GM23248 (cell line): ENCODE measurements around the gene SELENOM. TPM values are rescaled to one million over a fixed set of nuclear protein-coding genes. Genes with fewer than 3 reads are reported as not detected.

Experiments used
- DNase-seq: peaks from one replicate; pipeline ENCODE4 v3.0.0-alpha.2; 2015
- H2AFZ ChIP-seq: fragments of 200-600 bp; sonication (generic); 2 replicates; pipeline ENCODE4 v1.6.1; 2016; ENCODE audit warnings: antibody characterized with exemption
- H3F3A ChIP-seq: fragments of 200-600 bp; sonication (generic); 2 replicates; pipeline ENCODE4 v1.6.1; 2016; ENCODE audit warnings: mild to moderate bottlenecking, antibody characterized with exemption, mixed run types; ENCODE audit not compliant: insufficient read depth
- H3K27ac ChIP-seq: fragments of 200-600 bp; sonication (generic); 2 replicates; pipeline ENCODE4 v1.5.1; 2016; ENCODE audit warnings: mild to moderate bottlenecking
- H3K27me3 ChIP-seq: fragments of 200-600 bp; sonication (generic); replicated peaks from 2 replicates; pipeline ENCODE4 v1.6.1; 2016; ENCODE audit warnings: mild to moderate bottlenecking; ENCODE audit not compliant: insufficient read depth
- H3K36me3 ChIP-seq: fragments of 200-600 bp; sonication (generic); 2 replicates; pipeline ENCODE4 v1.6.1; 2016; ENCODE audit warnings: low read depth, mild to moderate bottlenecking
- H3K4me1 ChIP-seq: fragments of 200-600 bp; sonication (generic); 2 replicates; pipeline ENCODE4 v1.6.1; 2016; ENCODE audit warnings: mild to moderate bottlenecking; ENCODE audit not compliant: insufficient read depth
- H3K4me2 ChIP-seq: fragments of 200-600 bp; sonication (generic); one replicate; pipeline ENCODE4 v1.6.1; 2016; ENCODE audit warnings: mild to moderate bottlenecking; ENCODE audit not compliant: unreplicated experiment
- H3K4me3 ChIP-seq: fragments of 200-600 bp; sonication (generic); 2 replicates; pipeline ENCODE4 v1.5.1; 2016; ENCODE audit warnings: mild to moderate bottlenecking
- H3K79me2 ChIP-seq: fragments of 200-600 bp; sonication (generic); 2 replicates; pipeline ENCODE4 v1.6.1; 2016; ENCODE audit warnings: mild to moderate bottlenecking; ENCODE audit not compliant: insufficient read depth
- H3K9ac ChIP-seq: fragments of 200-600 bp; sonication (generic); 2 replicates; pipeline ENCODE4 v1.6.1; 2016; ENCODE audit warnings: mild to moderate bottlenecking
- H3K9me2 ChIP-seq: fragments of 200-600 bp; sonication (generic); 2 replicates; pipeline ENCODE4 v1.6.1; 2016; ENCODE audit warnings: mixed run types, mild to moderate bottlenecking, moderate library complexity; ENCODE audit not compliant: insufficient read depth
- H3K9me3 ChIP-seq: fragments of 200-600 bp; sonication (generic); one replicate; pipeline ENCODE4 v1.6.1; 2017; ENCODE audit warnings: low read depth
- H4K20me1 ChIP-seq: fragments of 200-600 bp; sonication (generic); 2 replicates; pipeline ENCODE4 v1.6.0; 2016; ENCODE audit not compliant: insufficient read depth
- EZH2 ChIP-seq: fragments of 200-600 bp; sonication (generic); IDR thresholded peaks from 2 replicates; pipeline ENCODE4 v1.6.1; 2018; ENCODE audit warnings: antibody characterized with exemption, mild to moderate bottlenecking; ENCODE audit not compliant: insufficient read depth, poor library complexity, severe bottlenecking
- EZH2phosphoT487 ChIP-seq: fragments of 200-600 bp; sonication (generic); IDR thresholded peaks from 2 replicates; pipeline ENCODE4 v1.6.1; 2018; ENCODE audit warnings: antibody characterized with exemption, moderate library complexity, mild to moderate bottlenecking, low read depth; ENCODE audit not compliant: insufficient read depth
- WGBS, 2 experiments: methylation state at CpG; one replicate each; pipeline ENCODE4 v1.1.6; 2015 to 2017; ENCODE audit warnings: low lambda C conversion rate in 2 of 2, low coverage in 1 of 2; ENCODE audit errors: missing lambda C conversion rate in 2 of 2; 5-methylcytosine and 5-hydroxymethylcytosine counted together
- in situ Hi-C: fragments of 300-500 bp; cut with MboI; formaldehyde crosslinking; loops from 2 replicates; pipeline ENCODE4 v1.15.0; 2020
- polyA plus RNA-seq: library from polyadenylated mRNA; unstranded; fragments of >200 nt; fragmentation: Nextera tagmentation; extraction: Ambion mirVana; gene quantifications from 2 replicates; pipeline ENCODE4 v1.2.1, GENCODE V29; 2016
- total RNA-seq: library from RNA; depleted of rRNA; stranded (reverse); fragments of >200 nt; shearing (Covaris generic); gene quantifications from 2 replicates; pipeline ENCODE4 v1.2.3, GENCODE V29; 2014; rRNA removed

Gene SELENOM, protein sequence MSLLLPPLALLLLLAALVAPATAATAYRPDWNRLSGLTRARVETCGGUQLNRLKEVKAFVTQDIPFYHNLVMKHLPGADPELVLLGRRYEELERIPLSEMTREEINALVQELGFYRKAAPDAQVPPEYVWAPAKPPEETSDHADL
- total RNA-seq (216 and 268 TPM in 2 replicates), polyA plus RNA-seq (522 and 537 TPM in 2 replicates)

- Histone ChIP-seq H3K4me2 (peak within 1 kb of the TSS; percentile 94), H3K9ac (peak within 1 kb of the TSS; percentile 100), H4K20me1 (no peaks in the 10 kb centered on the region), H3K4me3 (peak within 1 kb of the TSS; percentile 90), H3K36me3 (peaks cover 7% of the 10 kb centered on the region; the same call in 1 of the 2 replicates), H3K79me2 (peaks cover 28% of the 10 kb centered on the region), H3K27ac (peak within 1 kb of the TSS; percentile 100), H3K4me1 (peaks cover 26% of the 10 kb centered on the region), H3F3A (peaks cover 42% of the 10 kb centered on the region), H3K9me3 (no peaks in the 10 kb centered on the region), H3K27me3 (no peaks in the 10 kb centered on the region), H2AFZ (peak within 1 kb of the TSS; percentile 96), H3K9me2 (no peaks in the 10 kb centered on the region)
- in situ Hi-C loops = no loop called here
- TF ChIP-seq EZH2phosphoT487 (no peak), EZH2 (no peak)
- peak; percentile 99 for DNase-seq
- WGBS, 2 experiments = 0 to 1% methylated on average over 39 to 67 of the region's 67 CpGs
Observed at GRCh38 chr22:31107178-31107893, at the start of gene SELENOM. Gene SELENOM, minus strand, starts transcription at chr22:31107568. Its CDS starts 63 bp downstream, at chr22:31107505.

DNA sequence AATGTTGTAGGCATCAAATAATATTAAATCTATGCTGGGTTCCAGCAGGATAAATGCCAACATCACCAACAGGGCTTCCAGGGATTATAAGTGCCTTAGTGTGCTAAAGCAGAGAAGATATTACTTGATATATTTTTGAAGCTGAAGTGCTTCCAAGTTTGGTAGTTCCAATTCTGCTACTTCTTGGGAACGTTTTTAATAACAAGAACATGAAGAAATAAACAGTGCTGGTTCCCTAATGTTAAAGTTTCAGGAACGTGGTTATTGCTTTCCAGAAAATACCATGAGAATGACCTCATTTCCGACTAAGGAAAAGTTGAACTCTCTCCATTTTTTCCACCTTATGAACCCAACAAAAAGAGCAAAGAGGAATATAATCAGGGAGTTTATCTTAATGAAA is 48.1 kb upstream of the SELENOM start:
- TF ChIP-seq EZH2phosphoT487 (no peak), EZH2 (no peak)
- Histone ChIP-seq H3K9me2 (no peaks in the 10 kb centered on the region), H3K9me3 (no peaks in the 10 kb centered on the region), H3K4me1 (peaks cover 10% of the 10 kb centered on the region), H3K79me2 (peaks cover 3% of the 10 kb centered on the region), H3K27me3 (no peaks in the 10 kb centered on the region), H3K27ac (peak overlapping the region; percentile 49), H2AFZ (peak overlapping the region; percentile 18), H4K20me1 (no peaks in the 10 kb centered on the region), H3K4me3 (peak overlapping the region; percentile 36; the same call in 1 of the 2 replicates), H3K36me3 (no peaks in the 10 kb centered on the region), H3F3A (peaks cover 7% of the 10 kb centered on the region; the same call in 1 of the 2 replicates), H3K9ac (peak overlapping the region; percentile 31; the same call in 1 of the 2 replicates), H3K4me2 (peak overlapping the region; percentile 48)
- 1% methylated on average over 3 of the region's 3 CpGs for WGBS, 2 experiments
- DNase-seq = peak; percentile 60
- in situ Hi-C loops = no loop called here

- Histone ChIP-seq H3K9me3 (no peaks in the 10 kb centered on the region), H3F3A (peaks cover 6% of the 10 kb centered on the region; the same call in 1 of the 2 replicates), H3K4me3 (peak overlapping the region; percentile 36; the same call in 1 of the 2 replicates), H3K4me2 (peak overlapping the region; percentile 48), H3K36me3 (no peaks in the 10 kb centered on the region), H3K9me2 (no peaks in the 10 kb centered on the region), H3K4me1 (peaks cover 10% of the 10 kb centered on the region), H3K9ac (peak overlapping the region; percentile 31; the same call in 1 of the 2 replicates), H2AFZ (peak overlapping the region; percentile 18; the same call in 1 of the 2 replicates), H3K27me3 (no peaks in the 10 kb centered on the region), H3K79me2 (no peaks in the 10 kb centered on the region), H4K20me1 (no peaks in the 10 kb centered on the region), H3K27ac (peak overlapping the region; percentile 49)
- no peak for DNase-seq
- TF ChIP-seq EZH2 = no peak
- no peak for TF ChIP-seq EZH2phosphoT487
- in situ Hi-C loops = no loop called here
- WGBS, 2 experiments = 43 to 50% methylated on average over 1 of the region's 1 CpG
Observed at GRCh38 chr22:31154975-31155374, 47.6 kb upstream of the SELENOM start.

GRCh38 chr22:31153357-31153756 is 46.0 kb upstream of the SELENOM start:
- Histone ChIP-seq H3K9me3 (no peaks in the 10 kb centered on the region), H3K79me2 (no peaks in the 10 kb centered on the region), H3K4me1 (peaks cover 10% of the 10 kb centered on the region), H3K36me3 (no peaks in the 10 kb centered on the region), H3K9ac (no peak overlapping the region), H3K9me2 (no peaks in the 10 kb centered on the region), H3F3A (peaks cover 6% of the 10 kb centered on the region; the same call in 1 of the 2 replicates), H2AFZ (no peak overlapping the region), H3K4me3 (no peak overlapping the region), H3K4me2 (no peak overlapping the region), H4K20me1 (no peaks in the 10 kb centered on the region), H3K27ac (no peak overlapping the region), H3K27me3 (no peaks in the 10 kb centered on the region)
- TF ChIP-seq EZH2phosphoT487 (no peak), EZH2 (no peak)
- whole genome bisulfite sequencing, 2 experiments = 69 to 87% methylated on average over 3 of the region's 3 CpGs
- no peak for DNase-seq
- in situ Hi-C loops = no loop called here
